ENCODE measurements around the gene CACNG3.

Gene CACNG3

DNA sequence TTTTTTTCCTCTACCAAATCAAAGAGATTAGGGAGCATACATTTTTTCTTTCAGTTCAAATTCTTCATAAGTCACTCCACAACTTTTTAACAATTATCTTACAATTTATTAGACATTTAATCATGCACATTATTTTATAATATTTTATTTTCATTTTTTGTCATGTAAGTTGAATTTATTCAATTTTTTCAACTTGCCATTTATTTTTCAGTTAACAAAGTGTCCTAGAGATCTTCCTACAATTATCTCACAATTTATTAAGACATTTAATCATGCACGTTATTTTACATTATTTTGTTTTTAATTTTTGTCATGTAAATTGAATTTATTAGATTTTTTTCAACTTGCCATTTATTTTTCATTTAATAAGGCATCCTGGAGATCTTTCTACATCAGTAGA is 16.2 kb downstream of the CACNG3 start:
- DNase-seq (ENCODE audit: low read depth) = no peak
- TF ChIP-seq, protein P1, sequence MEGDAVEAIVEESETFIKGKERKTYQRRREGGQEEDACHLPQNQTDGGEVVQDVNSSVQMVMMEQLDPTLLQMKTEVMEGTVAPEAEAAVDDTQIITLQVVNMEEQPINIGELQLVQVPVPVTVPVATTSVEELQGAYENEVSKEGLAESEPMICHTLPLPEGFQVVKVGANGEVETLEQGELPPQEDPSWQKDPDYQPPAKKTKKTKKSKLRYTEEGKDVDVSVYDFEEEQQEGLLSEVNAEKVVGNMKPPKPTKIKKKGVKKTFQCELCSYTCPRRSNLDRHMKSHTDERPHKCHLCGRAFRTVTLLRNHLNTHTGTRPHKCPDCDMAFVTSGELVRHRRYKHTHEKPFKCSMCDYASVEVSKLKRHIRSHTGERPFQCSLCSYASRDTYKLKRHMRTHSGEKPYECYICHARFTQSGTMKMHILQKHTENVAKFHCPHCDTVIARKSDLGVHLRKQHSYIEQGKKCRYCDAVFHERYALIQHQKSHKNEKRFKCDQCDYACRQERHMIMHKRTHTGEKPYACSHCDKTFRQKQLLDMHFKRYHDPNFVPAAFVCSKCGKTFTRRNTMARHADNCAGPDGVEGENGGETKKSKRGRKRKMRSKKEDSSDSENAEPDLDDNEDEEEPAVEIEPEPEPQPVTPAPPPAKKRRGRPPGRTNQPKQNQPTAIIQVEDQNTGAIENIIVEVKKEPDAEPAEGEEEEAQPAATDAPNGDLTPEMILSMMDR (IDR thresholded peaks at IDR 0.05; ENCODE audit: insufficient read depth, low read depth, low read length, missing control alignments) = no peak
- no peak overlapping the region for H3K4me3 ChIP-seq (ENCODE audit: low read depth, low read length)

DNA sequence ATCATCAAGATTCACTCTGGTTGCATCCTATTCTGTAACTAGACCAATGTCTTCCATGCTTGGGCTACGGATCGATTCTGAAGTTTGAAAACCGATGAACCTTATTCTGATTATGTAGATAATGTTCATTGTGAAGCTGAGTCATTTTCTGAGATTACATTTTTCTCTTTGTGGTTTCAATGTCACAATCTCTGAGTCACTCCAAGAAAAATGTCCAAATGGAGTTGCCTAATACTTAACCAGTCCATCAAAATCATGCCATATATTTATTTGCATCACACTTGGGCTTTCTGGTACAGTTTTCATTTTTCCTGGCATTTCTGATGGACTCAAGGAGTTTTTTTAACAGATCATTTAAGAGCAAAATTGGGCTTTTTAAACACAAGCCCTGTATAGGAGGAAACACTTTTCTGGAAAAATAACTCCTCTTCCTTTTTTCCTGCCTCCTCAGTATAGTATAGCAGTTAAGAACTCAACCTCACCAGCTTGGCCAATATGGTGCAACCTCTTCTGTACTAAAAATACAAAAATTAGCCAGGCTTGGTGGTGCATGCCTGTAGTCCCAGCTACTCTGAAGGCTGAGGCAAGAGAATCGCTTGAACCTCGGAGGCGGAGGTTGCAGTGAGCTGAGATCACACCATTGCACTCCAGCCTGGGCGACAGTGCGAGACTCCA is 17.5 kb downstream of the CACNG3 start:
- TF ChIP-seq, protein P1 (IDR thresholded peaks at IDR 0.05; ENCODE audit: insufficient read depth, low read depth, low read length, missing control alignments) = no peak
- DNase-seq (ENCODE audit: low read depth) = no peak
- H3K4me3 ChIP-seq (ENCODE audit: low read depth, low read length) = no peak overlapping the region

DNA sequence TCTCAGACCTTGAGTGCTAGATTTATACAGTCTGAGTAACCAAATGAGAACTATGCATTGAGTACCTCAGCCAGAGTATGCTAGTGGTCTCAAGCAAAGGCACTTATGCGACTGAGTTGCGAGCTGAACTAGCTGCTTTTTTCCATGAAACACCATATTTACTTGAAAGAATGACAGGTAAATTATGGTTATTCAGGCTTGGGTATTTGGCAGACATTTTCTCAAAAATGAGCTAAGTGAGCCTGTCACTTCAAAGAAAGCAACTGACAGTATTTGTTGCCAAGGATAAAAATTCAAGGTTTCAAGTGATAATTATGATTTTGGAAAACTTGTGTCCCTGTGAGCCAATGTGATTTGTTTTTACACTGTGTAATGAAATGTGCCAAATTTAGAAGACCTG is 19.3 kb downstream of the CACNG3 start:
- DNase-seq (ENCODE audit: low read depth) = no peak
- H3K4me3 ChIP-seq (ENCODE audit: low read depth, low read length) = no peak overlapping the region
- TF ChIP-seq, protein P1 (IDR thresholded peaks at IDR 0.05; ENCODE audit: insufficient read depth, low read depth, low read length, missing control alignments) = no peak

DNA sequence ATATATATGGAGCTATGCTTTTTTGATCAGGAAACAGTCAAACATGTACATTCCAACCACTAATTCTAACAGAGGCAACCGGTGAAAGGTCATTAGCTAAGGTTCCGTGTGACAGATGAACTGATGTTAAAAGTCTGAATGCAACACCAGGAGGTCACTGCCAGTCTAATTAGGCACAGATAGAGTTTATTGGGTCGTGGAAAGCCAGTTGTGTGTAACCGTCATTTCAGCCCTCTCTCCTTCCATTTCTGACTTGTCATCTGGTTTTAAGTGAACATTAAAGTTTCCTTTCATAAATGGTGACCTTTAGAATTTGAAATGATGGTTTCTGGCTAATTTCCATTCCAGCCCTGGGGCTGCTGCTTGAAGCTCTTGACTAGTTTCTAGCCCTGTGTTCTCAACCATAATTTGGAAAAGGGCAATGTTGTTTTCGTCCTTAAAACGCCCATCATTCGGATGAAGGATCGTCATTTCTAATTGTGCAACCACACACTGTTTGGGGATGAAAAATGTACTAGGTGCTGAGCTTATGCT is 23.9 kb downstream of the CACNG3 start:
- no peak for DNase-seq (ENCODE audit: low read depth)
- TF ChIP-seq, protein P1 (IDR thresholded peaks at IDR 0.05; ENCODE audit: insufficient read depth, low read depth, low read length, missing control alignments) = no peak
- H3K4me3 ChIP-seq (ENCODE audit: low read depth, low read length) = no peak overlapping the region

DNA sequence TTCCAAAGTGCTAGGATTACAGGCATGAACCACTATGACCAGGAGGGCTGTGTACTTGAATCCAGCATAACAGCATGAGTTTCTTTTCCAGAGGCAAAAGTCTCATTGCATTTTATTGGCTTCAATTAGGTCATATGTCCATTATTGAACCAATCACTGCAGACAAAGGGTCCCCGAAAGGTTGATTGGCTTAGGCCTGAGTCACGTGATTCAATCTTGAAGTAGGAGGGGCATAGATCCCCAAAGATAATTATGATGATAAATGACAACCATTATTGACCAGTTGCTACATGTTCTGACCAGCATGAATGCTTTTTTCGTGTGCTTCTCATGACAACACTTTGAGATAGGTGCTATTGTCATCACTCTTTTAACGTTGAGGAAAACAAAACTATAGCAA is 25.3 kb downstream of the CACNG3 start:
- TF ChIP-seq, protein P1 (IDR thresholded peaks at IDR 0.05; ENCODE audit: insufficient read depth, low read depth, low read length, missing control alignments) = no peak
- no peak overlapping the region for H3K4me3 ChIP-seq (ENCODE audit: low read depth, low read length)
- no peak for DNase-seq (ENCODE audit: low read depth)

DNA sequence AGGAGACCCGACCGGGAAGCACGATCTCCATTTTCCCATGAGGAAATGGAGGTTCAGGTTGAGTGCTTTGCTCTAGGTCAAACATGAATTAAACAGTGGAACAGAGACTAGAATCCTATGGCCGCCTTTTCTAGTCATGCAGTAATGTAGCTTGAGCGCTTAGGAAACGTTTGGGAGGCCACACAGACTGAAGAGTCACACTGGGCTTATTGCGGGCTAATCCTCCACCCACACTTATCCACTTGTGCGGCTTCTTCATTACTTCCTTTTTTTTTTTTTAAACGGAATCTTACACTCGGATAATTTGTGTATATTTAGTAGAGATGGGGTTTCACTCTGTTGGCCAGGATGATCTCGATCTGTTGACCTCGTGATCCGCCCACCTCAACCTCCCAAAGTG is 26.0 kb downstream of the CACNG3 start:
- TF ChIP-seq, protein P1 (IDR thresholded peaks at IDR 0.05; ENCODE audit: insufficient read depth, low read depth, low read length, missing control alignments) = no peak
- DNase-seq (ENCODE audit: low read depth) = no peak
- no peak overlapping the region for H3K4me3 ChIP-seq (ENCODE audit: low read depth, low read length)
